OCI-LY3 (cell line): ENCODE measurements around the gene ABI3BP.

Source experiments
- H2AFZ ChIP-seq: fragments of 200-600, 300-600 bp; shearing (Covaris generic); 2 replicates; pipeline ENCODE4 v1.6.0; 2014; ENCODE audit warnings: antibody characterized with exemption, low read depth, low read length
- H3K27ac ChIP-seq: fragments of 200-600, 300-600 bp; sonication (generic); 2 replicates; pipeline ENCODE4 v1.5.1; 2014; ENCODE audit warnings: mild to moderate bottlenecking, low read length, moderate library complexity, mixed read lengths
- H3K27me3 ChIP-seq: fragments of 200-600, 300-600 bp; sonication (generic); 2 replicates; pipeline ENCODE4 v1.6.1; 2014; ENCODE audit warnings: low read depth, low read length, mixed read lengths
- H3K36me3 ChIP-seq: fragments of 200-600, 300-600 bp; sonication (generic); replicated peaks from 2 replicates; pipeline ENCODE3; 2014; ENCODE audit warnings: low read depth, low read length, mixed read lengths
- H3K4me1 ChIP-seq: fragments of 300-600, 200-600 bp; sonication (generic); 2 replicates; pipeline ENCODE4 v1.6.1; 2014; ENCODE audit warnings: low read length, mixed read lengths
- H3K4me2 ChIP-seq: fragments of 200-600, 300-600 bp; sonication (generic); 2 replicates; pipeline ENCODE4 v1.6.1; 2014; ENCODE audit warnings: low read length, mixed read lengths
- H3K4me3 ChIP-seq: fragments of 300-600, 200-600 bp; sonication (generic); 2 replicates; pipeline ENCODE4 v1.5.1; 2014; ENCODE audit warnings: antibody characterized with exemption, mild to moderate bottlenecking, low read length, moderate library complexity
- H3K79me2 ChIP-seq: fragments of 300-600, 200-600 bp; shearing (Covaris generic); 2 replicates; pipeline ENCODE4 v1.6.1; 2014; ENCODE audit warnings: mild to moderate bottlenecking, low read length, mixed read lengths
- H3K9ac ChIP-seq: fragments of 300-600, 200-600 bp; shearing (Covaris generic); 2 replicates; pipeline ENCODE4 v1.6.0; 2014; ENCODE audit warnings: mild to moderate bottlenecking, low read length, moderate library complexity
- H3K9me3 ChIP-seq: fragments of 200-600, 300-600 bp; shearing (Covaris generic); 2 replicates; pipeline ENCODE4 v1.6.1; 2014; ENCODE audit warnings: low read length, mixed read lengths; ENCODE audit not compliant: insufficient read depth
- H4K20me1 ChIP-seq: fragments of 200-600, 300-600 bp; sonication (generic); 2 replicates; pipeline ENCODE4 v1.6.1; 2016; ENCODE audit warnings: low read length, mixed read lengths; ENCODE audit not compliant: insufficient read depth
- CTCF ChIP-seq: fragments of 200-600, 300-600 bp; sonication (generic); IDR thresholded peaks from 2 replicates; pipeline ENCODE4 v1.5.1; 2014; ENCODE audit warnings: antibody characterized with exemption, low read length, low read depth
- EZH2phosphoT487 ChIP-seq: fragments of 200-600 bp; shearing (Covaris generic); IDR thresholded peaks from 2 replicates; pipeline ENCODE4 v1.6.1; 2018; ENCODE audit warnings: antibody characterized with exemption, mixed run types, low read depth

The ABI3BP gene

DNA sequence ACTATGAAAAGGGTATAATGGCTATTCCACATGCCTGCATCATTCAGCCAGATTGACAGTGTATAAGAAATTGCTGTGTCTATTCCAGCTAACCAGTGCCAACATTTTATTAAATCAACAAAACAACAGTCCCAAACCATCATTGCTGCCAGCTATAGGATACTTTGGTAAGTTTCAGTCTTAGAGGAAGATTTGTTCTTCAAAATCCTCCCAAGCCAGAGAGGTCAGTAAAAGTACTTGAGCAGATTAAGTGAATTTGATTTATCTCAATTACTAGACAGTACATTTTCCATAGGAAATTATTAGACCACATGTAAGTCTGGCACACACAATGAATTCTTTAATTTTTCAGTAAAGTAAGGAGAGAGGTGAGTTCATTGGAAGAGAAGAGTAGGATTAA, 233.3 kb downstream of the ABI3BP start:
- H3K27me3 ChIP-seq: no peaks in the 10 kb centered on the region
- H3K9ac ChIP-seq: no peak overlapping the region
- H3K27ac ChIP-seq: no peak overlapping the region
- H3K9me3 ChIP-seq: no peaks in the 10 kb centered on the region
- no peaks in the 10 kb centered on the region for H3K79me2 ChIP-seq
- peaks cover 20% of the 10 kb centered on the region for H3K4me1 ChIP-seq
- H2AFZ ChIP-seq: no peak overlapping the region
- no peaks in the 10 kb centered on the region for H4K20me1 ChIP-seq
- H3K4me3 ChIP-seq: peak overlapping the region; percentile 25; the same call in 1 of the 2 replicates
- no peak for TF ChIP-seq EZH2phosphoT487
- TF ChIP-seq CTCF: no peak
- peak overlapping the region; percentile 53 for H3K4me2 ChIP-seq
- H3K36me3 ChIP-seq: peaks cover 6% of the 10 kb centered on the region

- Histone ChIP-seq H2AFZ (no peak overlapping the region), H3K79me2 (no peaks in the 10 kb centered on the region), H3K4me2 (no peak overlapping the region), H3K27me3 (no peaks in the 10 kb centered on the region), H4K20me1 (no peaks in the 10 kb centered on the region), H3K4me1 (peaks cover 20% of the 10 kb centered on the region), H3K27ac (no peak overlapping the region), H3K9ac (no peak overlapping the region), H3K9me3 (no peaks in the 10 kb centered on the region), H3K4me3 (no peak overlapping the region), H3K36me3 (peaks cover 14% of the 10 kb centered on the region)
- TF ChIP-seq EZH2phosphoT487 (no peak), CTCF (no peak)
Observed at GRCh38 chr3:100759159-100759558, 234.1 kb downstream of the ABI3BP start.

- H2AFZ ChIP-seq: no peak overlapping the region
- no peaks in the 10 kb centered on the region for H3K79me2 ChIP-seq
- no peak overlapping the region for H3K4me2 ChIP-seq
- H3K27ac ChIP-seq: no peak overlapping the region
- no peak for TF ChIP-seq EZH2phosphoT487
- TF ChIP-seq CTCF: no peak
- H3K4me1 ChIP-seq: peaks cover 17% of the 10 kb centered on the region
- H3K4me3 ChIP-seq: no peak overlapping the region
- H3K36me3 ChIP-seq: peaks cover 36% of the 10 kb centered on the region
- H3K27me3 ChIP-seq: no peaks in the 10 kb centered on the region
- H4K20me1 ChIP-seq: no peaks in the 10 kb centered on the region
- H3K9ac ChIP-seq: no peak overlapping the region
- no peaks in the 10 kb centered on the region for H3K9me3 ChIP-seq
Observed at GRCh38 chr3:100756441-100756840, 236.8 kb downstream of the ABI3BP start.

DNA sequence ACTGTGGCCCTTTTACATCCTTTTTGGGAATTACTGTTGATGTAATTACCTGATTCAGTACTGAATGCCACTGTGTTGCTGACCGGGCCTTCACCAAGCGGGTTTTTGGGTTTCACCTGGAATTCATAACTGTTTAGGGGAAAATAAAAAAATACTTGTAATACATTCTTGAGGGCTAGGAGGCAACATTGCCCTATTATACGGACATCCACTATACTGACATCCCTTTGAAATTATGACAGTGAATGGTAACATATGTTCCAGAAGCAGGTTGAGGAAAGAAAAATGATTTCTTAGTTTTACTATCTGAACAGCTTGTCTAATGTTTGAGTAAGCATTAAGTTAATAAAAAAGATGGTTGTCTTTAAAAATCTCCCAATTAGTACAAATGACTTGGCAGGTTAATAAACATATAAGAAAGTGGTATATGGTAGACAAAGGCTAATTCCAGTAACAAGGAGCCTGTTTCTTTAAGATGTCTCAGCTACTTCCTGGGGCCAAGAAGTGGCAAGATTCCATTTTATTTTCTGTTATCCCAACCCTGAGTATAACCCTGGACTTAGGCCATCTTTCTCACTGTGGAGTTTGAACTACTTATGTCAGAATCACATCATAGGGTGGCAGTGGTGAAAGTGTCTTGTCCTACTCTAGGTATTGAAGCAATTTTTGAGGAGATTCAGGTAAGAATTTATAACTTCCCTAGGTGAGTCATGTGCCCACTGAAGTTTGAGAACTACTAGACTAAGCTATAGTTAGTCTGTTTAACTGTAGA, 238.5 kb downstream of the ABI3BP start:
- no peaks in the 10 kb centered on the region for H3K79me2 ChIP-seq
- no peaks in the 10 kb centered on the region for H3K9me3 ChIP-seq
- H3K9ac ChIP-seq: no peak overlapping the region
- no peak overlapping the region for H3K4me2 ChIP-seq
- no peak; the same call in 1 of the 2 replicates for TF ChIP-seq CTCF
- TF ChIP-seq EZH2phosphoT487: no peak
- no peaks in the 10 kb centered on the region for H4K20me1 ChIP-seq
- no peak overlapping the region for H3K27ac ChIP-seq
- H3K4me1 ChIP-seq: no peaks in the 10 kb centered on the region; the same call in 1 of the 2 replicates
- no peak overlapping the region for H3K4me3 ChIP-seq
- no peak overlapping the region for H2AFZ ChIP-seq
- no peaks in the 10 kb centered on the region for H3K27me3 ChIP-seq
- H3K36me3 ChIP-seq: peaks cover 51% of the 10 kb centered on the region
